HEK293 (cell line): ENCODE results near the gene CADPS.

Experiments used
- ZNF239 ChIP-seq: fragments of 450-650 bp; formaldehyde crosslinking; IDR thresholded peaks from 2 replicates; pipeline ENCODE4 v1.5.1; 2016; ENCODE audit warnings: missing biosample characterization, missing genetic modification characterization
- TF ChIP-seq, protein P1 (sequence below): fragments of 450-650 bp; IDR thresholded peaks from 2 replicates; pipeline ENCODE4 v1.5.1; 2018; ENCODE audit warnings: missing biosample characterization, mild to moderate bottlenecking, missing genetic modification characterization
- TF ChIP-seq, protein P2 (sequence below): fragments of 450-650 bp; formaldehyde crosslinking; IDR thresholded peaks from 2 replicates; pipeline ENCODE4 v1.5.1; 2016; ENCODE audit warnings: missing biosample characterization, missing genetic modification characterization

DNA sequence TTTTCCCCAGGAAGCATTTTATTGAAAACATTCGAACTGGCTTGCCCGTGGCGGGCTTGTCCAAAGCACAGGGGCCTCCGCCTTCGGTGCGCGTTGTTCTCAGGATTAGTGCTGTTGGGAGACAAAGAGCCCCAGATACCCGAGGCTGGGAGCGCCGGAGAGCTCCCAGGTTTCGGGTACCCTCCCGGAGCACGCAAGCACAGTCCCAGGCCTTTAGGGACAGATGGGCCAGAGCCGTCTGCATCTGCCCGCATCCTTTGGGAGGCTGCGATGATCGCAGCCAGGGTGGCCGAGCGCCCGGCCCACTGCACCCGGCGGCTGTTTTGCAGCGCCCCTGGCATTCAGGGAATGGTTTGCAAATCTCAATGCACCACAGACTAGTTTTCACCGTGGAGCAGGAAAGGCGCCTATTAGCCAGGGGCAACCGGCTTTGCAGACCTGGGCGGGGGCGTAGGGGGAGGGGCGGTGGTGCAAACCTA lies 496.9 kb downstream of the CADPS start:
- TF ChIP-seq, protein P1, sequence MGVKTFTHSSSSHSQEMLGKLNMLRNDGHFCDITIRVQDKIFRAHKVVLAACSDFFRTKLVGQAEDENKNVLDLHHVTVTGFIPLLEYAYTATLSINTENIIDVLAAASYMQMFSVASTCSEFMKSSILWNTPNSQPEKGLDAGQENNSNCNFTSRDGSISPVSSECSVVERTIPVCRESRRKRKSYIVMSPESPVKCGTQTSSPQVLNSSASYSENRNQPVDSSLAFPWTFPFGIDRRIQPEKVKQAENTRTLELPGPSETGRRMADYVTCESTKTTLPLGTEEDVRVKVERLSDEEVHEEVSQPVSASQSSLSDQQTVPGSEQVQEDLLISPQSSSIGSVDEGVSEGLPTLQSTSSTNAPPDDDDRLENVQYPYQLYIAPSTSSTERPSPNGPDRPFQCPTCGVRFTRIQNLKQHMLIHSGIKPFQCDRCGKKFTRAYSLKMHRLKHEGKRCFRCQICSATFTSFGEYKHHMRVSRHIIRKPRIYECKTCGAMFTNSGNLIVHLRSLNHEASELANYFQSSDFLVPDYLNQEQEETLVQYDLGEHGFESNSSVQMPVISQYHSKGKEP = no peak
- TF ChIP-seq, protein P2, sequence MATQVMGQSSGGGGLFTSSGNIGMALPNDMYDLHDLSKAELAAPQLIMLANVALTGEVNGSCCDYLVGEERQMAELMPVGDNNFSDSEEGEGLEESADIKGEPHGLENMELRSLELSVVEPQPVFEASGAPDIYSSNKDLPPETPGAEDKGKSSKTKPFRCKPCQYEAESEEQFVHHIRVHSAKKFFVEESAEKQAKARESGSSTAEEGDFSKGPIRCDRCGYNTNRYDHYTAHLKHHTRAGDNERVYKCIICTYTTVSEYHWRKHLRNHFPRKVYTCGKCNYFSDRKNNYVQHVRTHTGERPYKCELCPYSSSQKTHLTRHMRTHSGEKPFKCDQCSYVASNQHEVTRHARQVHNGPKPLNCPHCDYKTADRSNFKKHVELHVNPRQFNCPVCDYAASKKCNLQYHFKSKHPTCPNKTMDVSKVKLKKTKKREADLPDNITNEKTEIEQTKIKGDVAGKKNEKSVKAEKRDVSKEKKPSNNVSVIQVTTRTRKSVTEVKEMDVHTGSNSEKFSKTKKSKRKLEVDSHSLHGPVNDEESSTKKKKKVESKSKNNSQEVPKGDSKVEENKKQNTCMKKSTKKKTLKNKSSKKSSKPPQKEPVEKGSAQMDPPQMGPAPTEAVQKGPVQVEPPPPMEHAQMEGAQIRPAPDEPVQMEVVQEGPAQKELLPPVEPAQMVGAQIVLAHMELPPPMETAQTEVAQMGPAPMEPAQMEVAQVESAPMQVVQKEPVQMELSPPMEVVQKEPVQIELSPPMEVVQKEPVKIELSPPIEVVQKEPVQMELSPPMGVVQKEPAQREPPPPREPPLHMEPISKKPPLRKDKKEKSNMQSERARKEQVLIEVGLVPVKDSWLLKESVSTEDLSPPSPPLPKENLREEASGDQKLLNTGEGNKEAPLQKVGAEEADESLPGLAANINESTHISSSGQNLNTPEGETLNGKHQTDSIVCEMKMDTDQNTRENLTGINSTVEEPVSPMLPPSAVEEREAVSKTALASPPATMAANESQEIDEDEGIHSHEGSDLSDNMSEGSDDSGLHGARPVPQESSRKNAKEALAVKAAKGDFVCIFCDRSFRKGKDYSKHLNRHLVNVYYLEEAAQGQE = no peak
- no peak for TF ChIP-seq ZNF239 (tag by site-specific recombination)
